Measurements from ENCODE around the gene GRAP2.

The GRAP2 gene

GRCh38 chr22:39893526-39893925, 7.4 kb upstream of the GRAP2 start, which contains the start of gene ENTHD1:
ENTHD1 (minus strand) TSS chr22:39893760; CDS start chr22:39887748, 6,012 bp downstream.
- no peaks in the 10 kb centered on the region for H4K20me1 ChIP-seq (ENCODE audit: control insufficient read depth, insufficient read depth, low read depth, low read length)
- H3K79me2 ChIP-seq (ENCODE audit: control insufficient read depth, low read length): no peaks in the 10 kb centered on the region
- no peak within 1 kb of the TSS for H3K4me3 ChIP-seq (ENCODE audit: low read length)
- no peaks in the 10 kb centered on the region for H3K9me3 ChIP-seq (ENCODE audit: control insufficient read depth, insufficient read depth, low read length)
- H3K4me2 ChIP-seq (ENCODE audit: low read length): no peak within 1 kb of the TSS
- H3K27ac ChIP-seq (ENCODE audit: low read depth, low read length): no peak within 1 kb of the TSS
- H3K9me2 ChIP-seq (replicated peaks; ENCODE audit: control insufficient read depth, low read length): no peaks in the 10 kb centered on the region
- no peaks in the 10 kb centered on the region for H3K4me1 ChIP-seq (ENCODE audit: control insufficient read depth, low read length)
- peaks cover 5% of the 10 kb centered on the region for H3K27me3 ChIP-seq (ENCODE audit: control insufficient read depth, low read length)
- no peaks in the 10 kb centered on the region for H3K36me3 ChIP-seq (ENCODE audit: control insufficient read depth, low read length)
- TF ChIP-seq EZH2phosphoT487 (IDR thresholded peaks at IDR 0.05; ENCODE audit: borderline replicate concordance, low read length) (no peak), CTCF (IDR thresholded peaks at IDR 0.05; ENCODE audit: low read depth, low read length, poor library complexity, severe bottlenecking) (no peak)
- no peaks in the 10 kb centered on the region for H3F3A ChIP-seq (ENCODE audit: control insufficient read depth, insufficient read depth)

GRCh38 chr22:39894554-39895092, 6.3 kb upstream of the GRAP2 start:
- Histone ChIP-seq H3K4me1 (ENCODE audit: control insufficient read depth, low read length) (peaks cover 4% of the 10 kb centered on the region; the same call in 1 of the 2 replicates), H3K9me2 (replicated peaks; ENCODE audit: control insufficient read depth, low read length) (no peaks in the 10 kb centered on the region), H3K4me3 (ENCODE audit: low read length) (no peak overlapping the region), H3K36me3 (ENCODE audit: control insufficient read depth, low read length) (no peaks in the 10 kb centered on the region), H3K79me2 (ENCODE audit: control insufficient read depth, low read length) (no peaks in the 10 kb centered on the region), H3K27ac (ENCODE audit: low read depth, low read length) (no peak overlapping the region), H3K4me2 (ENCODE audit: low read length) (no peak overlapping the region), H4K20me1 (ENCODE audit: control insufficient read depth, insufficient read depth, low read depth, low read length) (no peaks in the 10 kb centered on the region), H3F3A (ENCODE audit: control insufficient read depth, insufficient read depth) (no peaks in the 10 kb centered on the region), H3K27me3 (ENCODE audit: control insufficient read depth, low read length) (peaks cover 10% of the 10 kb centered on the region; the same call in 1 of the 2 replicates), H3K9me3 (ENCODE audit: control insufficient read depth, insufficient read depth, low read length) (no peaks in the 10 kb centered on the region)
- TF ChIP-seq CTCF (IDR thresholded peaks at IDR 0.05; ENCODE audit: low read depth, low read length, poor library complexity, severe bottlenecking) (no peak), EZH2phosphoT487 (IDR thresholded peaks at IDR 0.05; ENCODE audit: borderline replicate concordance, low read length) (no peak)

- Histone ChIP-seq H3K4me1 (ENCODE audit: control insufficient read depth, low read length) (peaks cover 4% of the 10 kb centered on the region; the same call in 1 of the 2 replicates), H3K9me3 (ENCODE audit: control insufficient read depth, insufficient read depth, low read length) (no peaks in the 10 kb centered on the region), H3K27ac (ENCODE audit: low read depth, low read length) (no peak overlapping the region), H3K4me2 (ENCODE audit: low read length) (no peak overlapping the region), H3K36me3 (ENCODE audit: control insufficient read depth, low read length) (no peaks in the 10 kb centered on the region), H4K20me1 (ENCODE audit: control insufficient read depth, insufficient read depth, low read depth, low read length) (no peaks in the 10 kb centered on the region), H3K4me3 (ENCODE audit: low read length) (no peak overlapping the region), H3K27me3 (ENCODE audit: control insufficient read depth, low read length) (peaks cover 16% of the 10 kb centered on the region), H3K79me2 (ENCODE audit: control insufficient read depth, low read length) (no peaks in the 10 kb centered on the region), H3K9me2 (replicated peaks; ENCODE audit: control insufficient read depth, low read length) (no peaks in the 10 kb centered on the region), H3F3A (ENCODE audit: control insufficient read depth, insufficient read depth) (no peaks in the 10 kb centered on the region)
- TF ChIP-seq EZH2phosphoT487 (IDR thresholded peaks at IDR 0.05; ENCODE audit: borderline replicate concordance, low read length) (no peak), CTCF (IDR thresholded peaks at IDR 0.05; ENCODE audit: low read depth, low read length, poor library complexity, severe bottlenecking) (no peak)
Observed at GRCh38 chr22:39895682-39896081, 5.2 kb upstream of the GRAP2 start.
